ENCODE data around the gene TDRD9.
"Not testable (repeated sequence)": the region's sequence is repeated elsewhere in the genome, so short reads cannot be mapped to it uniquely, and the experiment has no call there.

The TDRD9 gene

DNA sequence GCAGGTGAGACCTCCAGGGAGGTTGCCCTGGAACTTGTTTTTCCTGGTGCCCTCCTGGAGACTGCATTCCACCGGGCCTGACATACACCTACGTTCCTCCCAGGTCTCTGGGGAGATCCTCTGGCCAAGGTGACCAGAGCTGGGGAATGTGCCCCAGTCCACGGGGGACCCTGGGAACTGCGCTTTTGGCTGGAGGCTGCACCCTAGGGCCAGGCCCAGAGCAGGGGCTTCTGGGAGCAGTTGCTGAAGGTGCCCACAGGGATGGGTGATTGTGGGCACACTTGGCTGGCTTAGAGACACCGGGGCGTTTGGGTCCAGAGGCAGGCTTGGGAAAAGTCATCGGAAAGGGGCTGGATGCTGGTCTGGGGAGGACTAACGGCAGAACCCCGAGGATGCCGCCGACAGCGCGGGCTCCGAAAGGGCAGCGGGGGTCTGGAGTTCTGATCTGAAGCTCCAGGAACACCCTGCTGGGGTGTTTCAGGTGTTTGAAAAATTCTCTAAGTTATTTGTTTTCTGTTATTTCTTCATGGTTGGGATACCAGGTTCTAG, 36.5 kb upstream of the TDRD9 start:
- DNase-seq: no peak

- DNase-seq: no peak
Measured at GRCh38 chr14:103892247-103892646, 36.0 kb upstream of the TDRD9 start.

- DNase-seq: no peak
Measured at GRCh38 chr14:103894034-103894722, 34.1 kb upstream of the TDRD9 start.

GRCh38 chr14:103894723-103895059, 33.6 kb upstream of the TDRD9 start:
- no peak for DNase-seq

DNA sequence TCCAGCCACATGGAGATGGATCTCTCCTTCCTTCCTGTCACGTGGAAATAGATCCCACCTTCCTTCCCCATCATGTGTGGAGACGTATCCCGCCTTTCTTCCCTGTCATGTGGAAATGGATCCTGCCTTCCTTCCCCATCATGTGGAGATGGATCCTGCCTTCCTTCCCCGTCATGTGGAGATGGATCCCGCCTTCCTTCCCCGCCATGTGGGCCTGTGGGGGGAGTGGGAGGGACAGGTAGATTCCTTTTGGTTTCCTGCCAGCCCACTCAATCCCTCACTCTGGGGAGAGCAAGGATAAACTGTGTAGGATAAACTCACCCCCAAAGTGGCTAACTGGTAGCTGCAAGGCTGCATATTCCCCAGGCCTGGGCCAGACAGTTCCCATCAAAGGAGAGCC, 31.7 kb upstream of the TDRD9 start:
- no peak for DNase-seq

GRCh38 chr14:103897075-103897947, 30.9 kb upstream of the TDRD9 start:
- no peak for DNase-seq

DNA sequence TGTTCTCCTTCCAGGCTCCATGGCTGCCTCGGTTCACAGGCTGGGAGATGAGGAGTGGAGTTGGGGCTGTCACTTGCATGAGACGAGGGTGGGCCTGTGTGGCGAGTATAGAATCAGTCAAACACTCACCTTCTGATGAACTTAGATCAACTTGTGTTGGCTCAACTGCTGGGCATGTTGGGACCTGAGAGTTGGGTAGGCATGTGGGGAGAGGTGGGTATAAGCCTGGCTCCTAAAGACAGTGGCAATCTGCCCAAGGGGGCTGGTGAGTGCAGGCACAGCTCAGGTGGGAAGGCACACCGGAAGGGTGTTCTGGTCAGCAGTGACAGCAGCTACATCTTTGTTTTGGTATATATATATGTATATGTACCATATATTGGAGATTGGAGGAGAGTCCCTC, 30.1 kb upstream of the TDRD9 start:
- DNase-seq: no peak

- DNase-seq: no peak
Measured at GRCh38 chr14:103898711-103899110, 29.5 kb upstream of the TDRD9 start.

- no peak for DNase-seq
Measured at GRCh38 chr14:103899316-103899715, 28.9 kb upstream of the TDRD9 start.

DNA sequence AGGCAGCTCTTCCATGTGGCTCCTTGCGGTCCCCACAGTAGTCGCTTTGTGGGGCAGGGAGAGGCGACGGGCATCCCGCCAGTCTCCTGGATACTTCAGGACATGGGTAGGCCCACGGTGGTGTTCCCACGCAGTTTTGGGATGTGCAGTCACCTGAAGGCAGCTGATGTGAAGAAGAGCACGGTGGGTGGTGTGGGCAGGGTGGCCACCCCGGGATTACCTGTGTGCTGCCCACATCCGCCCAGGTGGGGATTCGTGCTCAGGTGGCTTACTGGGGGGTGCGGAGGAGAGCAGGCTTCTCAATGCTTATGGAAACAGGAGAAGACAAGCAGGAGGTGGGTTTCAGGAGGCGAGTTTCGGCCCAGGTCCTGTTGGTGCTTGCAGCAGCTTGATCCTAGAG, 28.4 kb upstream of the TDRD9 start:
- no peak for DNase-seq

GRCh38 chr14:103904493-103905107, 23.7 kb upstream of the TDRD9 start:
- DNase-seq: no peak

GRCh38 chr14:103905842-103906456, 22.3 kb upstream of the TDRD9 start:
- no peak for DNase-seq

DNA sequence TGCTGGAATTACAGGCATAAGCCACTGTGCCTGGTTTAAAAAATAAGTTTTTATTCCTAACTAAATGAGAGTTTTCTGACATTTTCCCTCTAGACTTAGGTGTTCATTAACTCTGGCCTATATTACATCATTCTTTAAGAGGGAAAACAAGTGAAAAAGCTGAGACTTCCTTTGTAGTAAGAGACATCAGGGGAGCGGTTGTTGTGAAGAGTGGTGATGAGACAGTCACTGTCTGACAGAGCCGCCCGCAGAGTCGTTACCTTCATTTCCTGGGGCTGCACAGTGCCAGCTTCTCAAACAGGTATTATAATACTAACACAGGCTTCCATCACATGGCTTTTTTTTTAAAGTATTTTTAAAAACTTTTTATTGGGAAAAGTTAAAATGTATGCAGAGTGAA, 19.7 kb upstream of the TDRD9 start:
- DNase-seq: no peak

- no peak for DNase-seq
Measured at GRCh38 chr14:103909531-103910261, 18.6 kb upstream of the TDRD9 start.

GRCh38 chr14:103910262-103910935, 17.9 kb upstream of the TDRD9 start:
- DNase-seq: peak; percentile 68 to 95 (median 85)

DNA sequence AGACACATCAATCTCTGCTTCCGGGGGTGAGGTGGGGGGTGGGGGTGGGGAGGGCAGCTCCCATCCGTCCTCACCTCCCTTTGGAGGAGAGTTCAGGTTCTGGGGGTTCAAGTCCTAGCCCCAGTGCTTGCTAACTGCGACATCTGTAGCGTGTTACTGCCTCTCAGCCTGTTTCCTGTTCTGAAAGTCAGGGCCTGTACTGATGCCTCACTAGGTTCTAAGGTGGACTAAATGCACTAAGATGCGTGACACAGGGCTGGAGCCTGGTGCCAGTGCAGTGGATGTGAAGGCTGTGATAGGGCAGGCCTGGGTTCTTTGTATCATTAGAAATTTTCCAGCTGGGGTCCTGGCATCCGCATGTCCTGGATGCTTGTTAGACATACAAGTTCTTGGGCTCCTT, 17.3 kb upstream of the TDRD9 start:
- DNase-seq: no peak

- DNase-seq: no peak
Measured at GRCh38 chr14:103915616-103916015, 12.6 kb upstream of the TDRD9 start.

GRCh38 chr14:103916636-103917262, 11.5 kb upstream of the TDRD9 start:
- DNase-seq: no peak

- peak; percentile 94 to 97 (median 96) for DNase-seq
Measured at GRCh38 chr14:103920981-103921854, 7.0 kb upstream of the TDRD9 start.

- DNase-seq: not testable (repeated sequence)
Measured at GRCh38 chr14:103921855-103922200, 6.4 kb upstream of the TDRD9 start.
